Small intestine (tissue), 7 donors: Measurements from ENCODE around the gene SPTBN5. TPM values are rescaled to one million over a fixed set of nuclear protein-coding genes. Genes with fewer than 3 reads are reported as not detected.

Experiments
- DNase-seq, 2 donors: peaks; one replicate each; pipeline versions ENCODE4 v3.0.0 to v3.0.0-alpha.2; 2013
- FAIRE-seq: peaks from 2 replicates; lab custom pipeline; 2012; peaks lifted over from hg19 to GRCh38; lab: Jason Lieb, UNC
- H3K27ac ChIP-seq, 3 donors: one replicate each; pipeline ENCODE4 v1.5.1; 2013; ENCODE audit warnings: low read length in 2 of 3, mild to moderate bottlenecking in 2 of 3, control low read depth in 1 of 3, inconsistent platforms in 1 of 3, low read depth in 1 of 3, moderate library complexity in 1 of 3
- H3K27me3 ChIP-seq, 3 donors: one replicate each; pipeline ENCODE4 v1.6.1; 2013; ENCODE audit warnings: low read length in 3 of 3, inconsistent platforms in 1 of 3; ENCODE audit not compliant: control insufficient read depth in 3 of 3, insufficient read depth in 3 of 3
- H3K36me3 ChIP-seq, 3 donors: one replicate each; pipeline ENCODE4 v1.6.1; 2013; ENCODE audit warnings: low read length in 3 of 3, inconsistent platforms in 1 of 3, low read depth in 1 of 3, mild to moderate bottlenecking in 1 of 3, moderate library complexity in 1 of 3; ENCODE audit not compliant: control insufficient read depth in 3 of 3, insufficient read depth in 2 of 3
- H3K4me1 ChIP-seq, 3 donors: one replicate each; pipeline ENCODE4 v1.6.1; 2013; ENCODE audit warnings: low read length in 2 of 3, inconsistent platforms in 1 of 3, low read depth in 1 of 3, mild to moderate bottlenecking in 1 of 3, moderate library complexity in 1 of 3; ENCODE audit not compliant: control insufficient read depth in 3 of 3, insufficient read depth in 2 of 3
- H3K4me3 ChIP-seq, 3 donors: one replicate each; pipeline ENCODE4 v1.5.1; 2013; ENCODE audit warnings: low read length in 3 of 3, control low read depth in 1 of 3, inconsistent platforms in 1 of 3, low read depth in 1 of 3, mild to moderate bottlenecking in 1 of 3, moderate library complexity in 1 of 3
- H3K9me3 ChIP-seq, 2 donors: one replicate each; pipeline ENCODE4 v1.6.1; 2013; ENCODE audit warnings: low read depth in 1 of 2, low read length in 1 of 2; ENCODE audit not compliant: control insufficient read depth in 2 of 2, insufficient read depth in 1 of 2
- WGBS, 3 donors: extraction: QIAGEN DNeasy Blood & Tissue Kit; methylation state at CpG; one replicate each; pipeline ENCODE4 v1.1.7; 2013; 5-methylcytosine and 5-hydroxymethylcytosine counted together
- polyA plus RNA-seq, 4 donors: library from polyadenylated mRNA; stranded (reverse) in 3 of 4; unstranded in 1 of 4; fragments of 200-250 nt in 3 of 4; fragments of 120-200 nt in 1 of 4; gene quantifications; one replicate each; pipeline versions ENCODE4 v1.2.1 to v1.2.3, GENCODE V29; 2013
- donor health status: healthy with polysubstance abuse.
- donor health status: control.
- donor health status: control.
- donor health status: Bipolar disorder and iron deficiency.
- donor health status: healthy.

Gene SPTBN5
- polyA plus RNA-seq, 4 donors, result 0.45 to 1.6 (median 0.57) TPM

- no peak for FAIRE-seq
- WGBS, 3 donors, result 71 to 93% (median 77%) methylated on average over 7 of the region's 7 CpGs
Measured at GRCh38 chr15:41888662-41889253, 5.1 kb downstream of the SPTBN5 start.

DNA sequence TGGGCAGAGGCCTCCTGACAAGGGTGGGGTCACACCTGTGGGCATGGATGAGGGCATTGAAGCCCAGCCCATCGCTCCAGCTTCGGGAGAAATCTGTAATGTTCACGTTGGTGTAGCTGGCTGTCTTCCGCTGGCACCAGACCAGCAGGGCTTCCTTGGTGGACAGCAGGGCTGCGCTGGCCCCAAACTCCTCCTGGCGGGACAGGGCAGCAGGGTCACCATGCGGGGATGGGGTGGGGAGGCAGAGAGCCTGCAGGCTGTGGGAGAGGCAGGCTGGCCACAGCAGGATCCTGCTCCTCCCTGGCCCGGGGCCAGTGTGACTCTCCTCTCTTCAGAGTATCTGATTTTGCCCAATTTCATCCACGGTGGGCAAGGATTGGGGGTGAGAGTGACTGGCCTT lies 6.0 kb downstream of the SPTBN5 start:
- DNase-seq, result no peak
- H3K9me3 ChIP-seq, result no peaks in the 10 kb centered on the region
- no peaks in the 10 kb centered on the region for H3K27me3 ChIP-seq
- no peak for FAIRE-seq
- H3K4me1 ChIP-seq, result peaks cover 0 to 2% (median 0%) of the 10 kb centered on the region in 3 donors
- no peak overlapping the region for H3K27ac ChIP-seq
- 85 to 92% (median 86%) methylated on average over 9 of the region's 9 CpGs for WGBS, 3 donors
- H3K4me3 ChIP-seq, result no peak overlapping the region
- H3K36me3 ChIP-seq, result peaks cover 0 to under 1% (median 0%) of the 10 kb centered on the region in 3 donors

More at GRCh38 chr15:41888662-41889253, 5.1 kb downstream of the SPTBN5 start:
- peaks cover 0 to 8% (median 0%) of the 10 kb centered on the region in 3 donors for H3K4me1 ChIP-seq
- H3K4me3 ChIP-seq, result no peak overlapping the region
- no peaks in the 10 kb centered on the region for H3K27me3 ChIP-seq
- H3K36me3 ChIP-seq, result no peaks in the 10 kb centered on the region
- no peaks in the 10 kb centered on the region for H3K9me3 ChIP-seq
- H3K27ac ChIP-seq, result no peak overlapping the region
- DNase-seq, result no peak

- Histone ChIP-seq H3K36me3 (peaks cover 0 to 2% (median 0%) of the 10 kb centered on the region in 3 donors), H3K27me3 (peaks cover 0 to 5% (median 0%) of the 10 kb centered on the region in 3 donors), H3K27ac (no peak overlapping the region), H3K4me3 (no peak overlapping the region), H3K9me3 (no peaks in the 10 kb centered on the region), H3K4me1 (peaks cover 0 to 5% (median 3%) of the 10 kb centered on the region in 3 donors)
- 95 to 97% (median 96%) methylated on average over 8 to 10 of the region's 10 CpGs for WGBS, 3 donors
- DNase-seq (no peak), FAIRE-seq (no peak)
Measured at GRCh38 chr15:41887161-41887560, 6.7 kb downstream of the SPTBN5 start.

- no peak for DNase-seq
Measured at GRCh38 chr15:41886741-41887140, 7.1 kb downstream of the SPTBN5 start.

GRCh38 chr15:41885841-41886240 lies 8.0 kb downstream of the SPTBN5 start:
- DNase-seq (no peak), FAIRE-seq (no peak)
- 94 to 97% (median 95%) methylated on average over 14 of the region's 14 CpGs for WGBS, 3 donors
- H3K4me1 ChIP-seq, result peaks cover 0 to 5% (median 3%) of the 10 kb centered on the region in 3 donors
- no peak overlapping the region for H3K27ac ChIP-seq
- H3K36me3 ChIP-seq, result peaks cover 0 to 2% (median 0%) of the 10 kb centered on the region in 3 donors
- H3K9me3 ChIP-seq, result no peaks in the 10 kb centered on the region
- H3K27me3 ChIP-seq, result peaks cover 0 to 13% (median 0%) of the 10 kb centered on the region in 3 donors
- H3K4me3 ChIP-seq, result no peak overlapping the region

More at GRCh38 chr15:41886741-41887140, 7.1 kb downstream of the SPTBN5 start:
- 88 to 93% (median 92%) methylated on average over 7 of the region's 7 CpGs for WGBS, 3 donors
- no peaks in the 10 kb centered on the region for H3K9me3 ChIP-seq
- no peak for FAIRE-seq
- peaks cover 0 to 5% (median 3%) of the 10 kb centered on the region in 3 donors for H3K4me1 ChIP-seq
- peaks cover 0 to 2% (median 0%) of the 10 kb centered on the region in 3 donors for H3K36me3 ChIP-seq
- peaks cover 0 to 5% (median 0%) of the 10 kb centered on the region in 3 donors for H3K27me3 ChIP-seq
- H3K27ac ChIP-seq, result no peak overlapping the region
- no peak overlapping the region for H3K4me3 ChIP-seq

GRCh38 chr15:41885321-41885720 lies 8.5 kb downstream of the SPTBN5 start:
- FAIRE-seq (no peak), DNase-seq (no peak)
- no peak overlapping the region for H3K4me3 ChIP-seq
- H3K9me3 ChIP-seq, result no peaks in the 10 kb centered on the region
- H3K27ac ChIP-seq, result no peak overlapping the region
- H3K36me3 ChIP-seq, result peaks cover 0 to 2% (median 0%) of the 10 kb centered on the region in 3 donors
- H3K4me1 ChIP-seq, result peaks cover 0 to 5% (median 3%) of the 10 kb centered on the region in 3 donors
- peaks cover 0 to 16% (median 0%) of the 10 kb centered on the region in 3 donors for H3K27me3 ChIP-seq

DNA sequence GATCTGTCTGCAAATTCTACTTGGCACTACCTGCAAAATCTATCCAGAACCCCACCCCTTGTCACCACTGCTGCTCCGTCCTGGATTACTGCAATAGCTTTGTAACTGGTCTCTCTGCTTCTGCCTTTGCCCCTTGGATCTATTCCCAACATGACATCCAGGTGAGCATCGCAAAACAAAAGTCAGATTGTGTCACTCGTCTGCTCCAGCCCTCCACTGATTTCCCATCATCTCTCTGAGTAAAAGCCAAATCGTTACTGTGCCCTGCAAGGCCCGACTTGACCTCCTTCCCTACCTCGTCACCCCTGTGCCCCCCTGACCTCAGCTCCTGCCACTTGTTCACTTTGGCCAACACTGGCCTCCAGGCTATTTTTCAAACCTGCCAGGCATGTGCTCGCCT lies 9.4 kb downstream of the SPTBN5 start:
- H3K27ac ChIP-seq, result no peak overlapping the region
- H3K27me3 ChIP-seq, result peaks cover 0 to 16% (median 0%) of the 10 kb centered on the region in 3 donors
- WGBS, 3 donors, result 63 to 79% (median 75%) methylated on average over 7 of the region's 7 CpGs
- H3K4me3 ChIP-seq, result no peak overlapping the region
- peaks cover 0 to 5% (median 3%) of the 10 kb centered on the region in 3 donors for H3K4me1 ChIP-seq
- peaks cover 0 to 2% (median 0%) of the 10 kb centered on the region in 3 donors for H3K36me3 ChIP-seq
- DNase-seq (no peak), FAIRE-seq (no peak)
- no peaks in the 10 kb centered on the region for H3K9me3 ChIP-seq

GRCh38 chr15:41883484-41883825 lies 10.4 kb downstream of the SPTBN5 start:
- WGBS, 3 donors, result 68 to 82% (median 78%) methylated on average over 2 of the region's 2 CpGs
- Histone ChIP-seq H3K4me3 (no peak overlapping the region), H3K4me1 (peaks cover 0 to 5% (median 3%) of the 10 kb centered on the region in 3 donors), H3K27me3 (peaks cover 0 to 16% (median 0%) of the 10 kb centered on the region in 3 donors), H3K36me3 (peaks cover 0 to 2% (median 0%) of the 10 kb centered on the region in 3 donors), H3K9me3 (no peaks in the 10 kb centered on the region), H3K27ac (no peak overlapping the region)
- FAIRE-seq (no peak), DNase-seq (no peak)
